SU-DHL-6 (cell line): ENCODE results near the gene RB1.

ENCODE experiments used
- H2AFZ ChIP-seq: fragments of 200-600 bp; sonication (generic); 2 replicates; pipeline ENCODE4 v1.6.1; 2014; ENCODE audit warnings: low read depth, mild to moderate bottlenecking, moderate library complexity, mixed read lengths, antibody characterized with exemption, low read length; ENCODE audit not compliant: severe bottlenecking
- H3F3A ChIP-seq: fragments of 200-600 bp; shearing (Covaris generic); 2 replicates; pipeline ENCODE4 v1.6.0; 2016; ENCODE audit warnings: antibody characterized with exemption, mild to moderate bottlenecking; ENCODE audit not compliant: insufficient read depth
- H3K27ac ChIP-seq: fragments of 200-600 bp; sonication (generic); 2 replicates; pipeline ENCODE4 v1.5.1; 2016; ENCODE audit warnings: low read depth, mild to moderate bottlenecking, low read length, moderate library complexity, mixed read lengths
- H3K27me3 ChIP-seq: fragments of 200-600 bp; sonication (generic), shearing (Covaris generic); 2 replicates; pipeline ENCODE4 v1.6.0; 2014; ENCODE audit warnings: mild to moderate bottlenecking, low read length
- H3K36me3 ChIP-seq: fragments of 200-600 bp; sonication (generic); 2 replicates; pipeline ENCODE4 v1.6.1; 2014; ENCODE audit warnings: mild to moderate bottlenecking, low read length, mixed read lengths
- H3K4me2 ChIP-seq: fragments of 300-600, 200-600 bp; shearing (Covaris generic), sonication (generic); 2 replicates; pipeline ENCODE4 v1.6.0; 2014; ENCODE audit warnings: low read length, low read depth, mild to moderate bottlenecking; ENCODE audit not compliant: poor library complexity, severe bottlenecking
- H3K4me3 ChIP-seq: fragments of 200-600 bp; sonication (generic); 2 replicates; pipeline ENCODE4 v1.5.1; 2014; ENCODE audit warnings: antibody characterized with exemption, low read length, mild to moderate bottlenecking, mixed read lengths; ENCODE audit not compliant: insufficient read depth, poor library complexity, severe bottlenecking
- H3K79me2 ChIP-seq: fragments of 200-600 bp; sonication (generic); 2 replicates; pipeline ENCODE4 v1.6.1; 2014; ENCODE audit warnings: mild to moderate bottlenecking, low read length, moderate library complexity; ENCODE audit not compliant: insufficient read depth
- H3K9ac ChIP-seq: fragments of 200-600 bp; sonication (generic); 2 replicates; pipeline ENCODE4 v1.7.0; 2014; ENCODE audit warnings: mild to moderate bottlenecking, low read length
- H3K9me2 ChIP-seq: fragments of 200-600 bp; sonication (generic); replicated peaks from 2 replicates; pipeline ENCODE4 v1.6.1; 2014; ENCODE audit warnings: low read length; ENCODE audit not compliant: insufficient read depth
- H3K9me3 ChIP-seq: fragments of 200-600 bp; sonication (generic); 2 replicates; pipeline ENCODE4 v1.6.1; 2014; ENCODE audit warnings: low read length, mixed read lengths; ENCODE audit not compliant: insufficient read depth
- H4K20me1 ChIP-seq: fragments of 200-600 bp; sonication (generic); 2 replicates; pipeline ENCODE4 v1.6.1; 2014; ENCODE audit warnings: low read depth, mild to moderate bottlenecking, antibody characterized with exemption, low read length, moderate library complexity, mixed read lengths
- EZH2phosphoT487 ChIP-seq: fragments of 200-600 bp; sonication (generic), shearing (Covaris generic); conservative IDR thresholded peaks from 2 replicates; pipeline ENCODE4 v1.6.1; 2018; ENCODE audit warnings: mild to moderate bottlenecking, antibody characterized with exemption, low read length, moderate library complexity, mixed read lengths
- TF ChIP-seq, protein P1 (sequence below): fragments of 200-600 bp; sonication (generic); IDR thresholded peaks from one replicate; pipeline ENCODE4 v1.5.1; 2017; ENCODE audit warnings: antibody characterized with exemption, mild to moderate bottlenecking, low read length, moderate library complexity; ENCODE audit not compliant: insufficient read depth, poor library complexity, severe bottlenecking

The RB1 gene

DNA sequence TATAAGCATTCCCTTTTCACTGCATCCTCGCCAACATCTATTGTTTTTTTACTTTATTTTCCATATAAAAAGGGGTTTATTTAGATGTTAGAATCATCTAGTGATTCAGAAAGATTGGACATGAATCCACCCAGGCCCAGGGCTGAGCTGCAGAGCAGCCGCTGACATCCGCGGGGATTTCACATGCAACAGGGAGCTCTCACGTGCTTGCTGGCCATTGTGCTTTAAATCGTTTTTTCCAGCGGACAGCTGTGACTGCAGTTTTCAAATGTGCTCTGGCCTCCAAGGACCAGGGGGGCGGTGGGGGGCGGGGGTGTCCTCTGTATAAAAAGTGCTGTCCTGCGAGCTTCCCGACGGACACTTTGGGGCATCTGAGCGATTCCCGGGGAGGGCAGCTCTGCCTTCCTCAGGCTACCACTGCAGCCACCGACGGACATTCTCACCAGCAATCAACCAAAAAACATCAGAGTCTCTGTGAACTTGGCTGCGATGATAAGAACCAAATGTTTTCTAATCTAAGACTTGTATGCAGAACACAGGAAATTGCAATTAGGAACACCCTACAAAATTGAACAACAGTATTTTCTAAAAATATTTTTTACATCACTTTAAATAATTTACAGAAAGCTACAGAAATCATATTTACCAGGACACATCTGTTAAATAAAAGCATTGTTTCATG lies 12.6 kb downstream of the RB1 start:
- H3K4me2 ChIP-seq, result no peak overlapping the region
- peaks cover 2% of the 10 kb centered on the region; the same call in 1 of the 2 replicates for H4K20me1 ChIP-seq
- no peak for TF ChIP-seq EZH2phosphoT487
- TF ChIP-seq, protein P1, sequence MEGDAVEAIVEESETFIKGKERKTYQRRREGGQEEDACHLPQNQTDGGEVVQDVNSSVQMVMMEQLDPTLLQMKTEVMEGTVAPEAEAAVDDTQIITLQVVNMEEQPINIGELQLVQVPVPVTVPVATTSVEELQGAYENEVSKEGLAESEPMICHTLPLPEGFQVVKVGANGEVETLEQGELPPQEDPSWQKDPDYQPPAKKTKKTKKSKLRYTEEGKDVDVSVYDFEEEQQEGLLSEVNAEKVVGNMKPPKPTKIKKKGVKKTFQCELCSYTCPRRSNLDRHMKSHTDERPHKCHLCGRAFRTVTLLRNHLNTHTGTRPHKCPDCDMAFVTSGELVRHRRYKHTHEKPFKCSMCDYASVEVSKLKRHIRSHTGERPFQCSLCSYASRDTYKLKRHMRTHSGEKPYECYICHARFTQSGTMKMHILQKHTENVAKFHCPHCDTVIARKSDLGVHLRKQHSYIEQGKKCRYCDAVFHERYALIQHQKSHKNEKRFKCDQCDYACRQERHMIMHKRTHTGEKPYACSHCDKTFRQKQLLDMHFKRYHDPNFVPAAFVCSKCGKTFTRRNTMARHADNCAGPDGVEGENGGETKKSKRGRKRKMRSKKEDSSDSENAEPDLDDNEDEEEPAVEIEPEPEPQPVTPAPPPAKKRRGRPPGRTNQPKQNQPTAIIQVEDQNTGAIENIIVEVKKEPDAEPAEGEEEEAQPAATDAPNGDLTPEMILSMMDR, result no peak
- 0 out of 2 replicates have a peak, but pooled peaks cover 4% of the 10 kb centered on the region for H3F3A ChIP-seq
- H3K9me3 ChIP-seq, result no peaks in the 10 kb centered on the region
- H3K36me3 ChIP-seq, result peaks cover 15% of the 10 kb centered on the region; the same call in 1 of the 2 replicates
- peaks cover 75% of the 10 kb centered on the region for H3K79me2 ChIP-seq
- H3K27ac ChIP-seq, result no peak overlapping the region
- no peaks in the 10 kb centered on the region for H3K9me2 ChIP-seq
- no peak overlapping the region for H2AFZ ChIP-seq
- no peak overlapping the region for H3K9ac ChIP-seq
- no peaks in the 10 kb centered on the region for H3K27me3 ChIP-seq
- no peak overlapping the region for H3K4me3 ChIP-seq

DNA sequence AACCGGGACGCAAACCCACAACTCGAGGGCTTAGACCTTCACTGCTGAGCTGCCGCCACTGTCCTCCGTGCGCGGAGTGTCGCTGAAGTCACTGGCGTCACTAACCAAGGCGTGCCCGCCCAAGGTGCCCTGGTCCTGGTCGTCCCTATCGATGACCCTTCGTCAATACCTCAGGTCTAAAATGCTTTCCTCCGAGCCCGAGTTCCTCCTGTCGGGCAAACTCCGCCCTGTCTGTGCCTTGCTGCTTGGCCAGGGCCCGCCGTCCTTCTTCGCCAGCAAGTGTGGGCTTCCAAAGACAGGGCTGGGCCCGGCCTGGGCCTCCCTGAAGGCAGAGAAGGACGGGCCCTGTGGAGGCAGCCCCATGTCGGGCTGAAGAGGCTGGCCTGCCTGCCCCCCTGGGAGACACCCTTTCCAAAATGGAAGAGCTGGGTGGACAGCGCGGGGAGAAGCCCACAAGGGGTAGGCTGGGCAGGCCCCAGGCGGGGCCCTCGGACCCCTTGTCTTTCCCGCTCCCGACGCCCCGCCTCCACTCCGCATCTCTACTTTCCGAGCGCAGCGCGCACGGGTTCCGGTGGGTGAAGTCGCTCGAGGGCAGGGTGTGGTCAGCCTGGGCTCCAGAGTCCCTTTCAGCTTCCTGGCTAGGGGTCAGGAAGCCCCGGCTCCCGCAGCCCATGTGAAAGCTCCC lies 13.4 kb downstream of the RB1 start:
- TF ChIP-seq, protein P1, result no peak
- no peak for TF ChIP-seq EZH2phosphoT487
- no peak overlapping the region for H3K9ac ChIP-seq
- no peak overlapping the region for H3K4me3 ChIP-seq
- H3K9me2 ChIP-seq, result no peaks in the 10 kb centered on the region
- peaks cover 78% of the 10 kb centered on the region for H3K79me2 ChIP-seq
- no peaks in the 10 kb centered on the region for H3K27me3 ChIP-seq
- no peak overlapping the region for H2AFZ ChIP-seq
- 0 out of 2 replicates have a peak, but pooled peaks cover 3% of the 10 kb centered on the region for H3F3A ChIP-seq
- H3K4me2 ChIP-seq, result no peak overlapping the region
- H4K20me1 ChIP-seq, result no peaks in the 10 kb centered on the region
- H3K27ac ChIP-seq, result no peak overlapping the region
- peaks cover 14% of the 10 kb centered on the region for H3K36me3 ChIP-seq
- no peaks in the 10 kb centered on the region; the same call in 1 of the 2 replicates for H3K9me3 ChIP-seq

DNA sequence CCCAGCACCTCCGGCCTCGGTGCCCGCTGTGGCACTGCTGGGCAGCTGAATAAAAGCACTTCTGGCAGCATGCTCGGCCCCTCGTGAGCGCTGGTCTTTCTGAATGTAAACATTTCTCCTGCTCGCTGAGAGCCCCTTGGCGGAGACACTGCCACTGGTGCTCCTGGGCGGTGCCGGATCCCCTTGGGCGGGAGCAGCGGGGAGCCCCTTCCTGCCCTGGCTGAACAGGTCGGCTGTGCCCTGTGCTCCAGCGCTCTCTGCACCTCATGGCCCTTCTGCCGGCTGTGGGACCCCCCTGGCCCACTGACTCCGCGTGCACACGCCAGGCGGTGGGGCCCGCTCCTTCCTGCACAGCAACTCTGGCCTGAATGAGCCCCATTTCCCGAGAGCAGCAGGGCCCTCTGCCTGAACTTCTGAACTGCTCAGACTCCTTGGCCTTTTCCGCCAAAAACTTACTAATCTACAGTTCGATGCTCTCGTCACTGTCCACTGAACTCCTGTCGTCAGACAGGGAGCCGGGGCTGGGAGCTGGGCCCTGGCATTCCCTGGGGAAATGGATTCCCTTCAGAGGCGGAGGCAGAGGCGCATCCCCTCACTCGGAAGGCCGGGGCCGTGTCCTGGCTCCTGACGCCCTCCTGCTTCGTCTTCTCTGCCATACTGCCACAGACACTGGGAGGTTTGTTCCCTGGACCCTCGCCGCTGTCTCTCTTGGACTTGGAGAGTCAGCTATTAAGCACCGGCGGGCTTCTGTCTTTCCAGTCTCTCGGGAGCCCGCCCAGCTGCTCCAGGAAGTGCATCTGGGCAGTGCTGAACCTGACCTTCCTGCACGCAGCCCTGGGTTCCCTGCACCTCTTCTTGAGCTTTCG lies 14.2 kb downstream of the RB1 start:
- no peak overlapping the region for H3K4me3 ChIP-seq

More for the DNA sequence above, 14.2 kb downstream of the RB1 start:
- Histone ChIP-seq H3K4me2 (no peak overlapping the region), H2AFZ (no peak overlapping the region), H3K9ac (no peak overlapping the region), H3K79me2 (peaks cover 78% of the 10 kb centered on the region), H3K9me2 (no peaks in the 10 kb centered on the region), H3K9me3 (peaks cover 4% of the 10 kb centered on the region; the same call in 1 of the 2 replicates), H4K20me1 (no peaks in the 10 kb centered on the region), H3K27ac (no peak overlapping the region), H3F3A (no peaks in the 10 kb centered on the region), H3K27me3 (no peaks in the 10 kb centered on the region), H3K36me3 (peaks cover 16% of the 10 kb centered on the region)
- TF ChIP-seq, protein P1, result no peak
- no peak for TF ChIP-seq EZH2phosphoT487
